ENCODE data around the gene ISM1.

ISM1 gene

GRCh38 chr20:13187899-13188298, 33.2 kb upstream of the ISM1 start:
- no peak for DNase-seq (ENCODE audit: low spot score)
- in situ Hi-C loops (cut with MboI; ENCODE audit: low sequenced_read_pairs, unreplicated experiment) = no loop called here
- TF ChIP-seq CTCF (IDR thresholded peaks at IDR 0.05; ENCODE audit: borderline replicate concordance, control extremely low read depth, extremely low read depth, insufficient read depth, missing control alignments) = no peak

DNA sequence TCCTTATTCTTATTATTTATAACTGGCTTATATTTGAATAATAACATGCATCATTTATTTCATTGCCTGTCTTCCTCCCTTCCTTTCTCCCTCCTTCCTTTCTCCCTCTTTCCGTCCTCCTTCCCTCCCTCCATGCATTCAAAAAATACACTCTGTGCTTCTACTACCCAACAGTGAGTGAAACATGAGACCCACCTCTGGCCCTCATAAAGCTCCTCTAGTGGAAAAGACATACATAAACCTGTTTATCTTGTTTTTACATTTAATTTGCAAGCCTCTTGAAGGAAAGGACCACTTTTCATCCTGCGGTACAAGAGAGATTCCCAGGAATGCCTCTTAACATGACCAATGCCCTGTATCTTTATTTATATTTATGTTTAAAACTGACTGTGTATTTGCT, 21.8 kb upstream of the ISM1 start:
- in situ Hi-C loops (cut with MboI; ENCODE audit: low sequenced_read_pairs, unreplicated experiment) = no loop called here
- DNase-seq (ENCODE audit: low spot score) = no peak

GRCh38 chr20:13200767-13201500, 20.1 kb upstream of the ISM1 start:
- no peak for TF ChIP-seq CTCF (IDR thresholded peaks at IDR 0.05; ENCODE audit: borderline replicate concordance, control extremely low read depth, extremely low read depth, insufficient read depth, missing control alignments)
- in situ Hi-C loops (cut with MboI; ENCODE audit: low sequenced_read_pairs, unreplicated experiment) = no loop called here
- no peak for DNase-seq (ENCODE audit: low spot score)

More for the DNA sequence above, 21.8 kb upstream of the ISM1 start:
- no peak for TF ChIP-seq CTCF (IDR thresholded peaks at IDR 0.05; ENCODE audit: borderline replicate concordance, control extremely low read depth, extremely low read depth, insufficient read depth, missing control alignments)

DNA sequence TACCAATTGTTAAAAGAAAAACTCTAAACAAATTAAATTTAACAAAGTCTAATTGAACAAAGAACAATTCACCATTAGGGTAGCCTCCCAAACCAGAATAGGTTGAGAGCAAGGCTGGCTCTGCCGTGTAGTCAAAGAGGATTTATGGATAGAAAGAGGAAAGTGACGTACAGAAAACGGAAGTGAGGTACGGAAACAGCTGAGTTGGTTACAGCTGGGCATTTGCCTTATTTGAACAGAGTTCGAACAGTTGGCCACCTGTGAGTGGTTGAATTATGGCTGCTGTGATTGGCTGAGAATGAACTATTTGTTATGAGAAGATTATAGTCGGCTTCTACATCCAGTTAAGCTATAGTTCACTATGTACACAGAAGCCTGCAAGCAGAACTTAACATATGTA, 18.5 kb upstream of the ISM1 start:
- no peak for DNase-seq (ENCODE audit: low spot score)
- TF ChIP-seq CTCF (IDR thresholded peaks at IDR 0.05; ENCODE audit: borderline replicate concordance, control extremely low read depth, extremely low read depth, insufficient read depth, missing control alignments) = no peak
- in situ Hi-C loops (cut with MboI; ENCODE audit: low sequenced_read_pairs, unreplicated experiment) = no loop called here

GRCh38 chr20:13205425-13205824, 15.6 kb upstream of the ISM1 start:
- DNase-seq (ENCODE audit: low spot score) = no peak
- in situ Hi-C loops (cut with MboI; ENCODE audit: low sequenced_read_pairs, unreplicated experiment) = no loop called here
- no peak for TF ChIP-seq CTCF (IDR thresholded peaks at IDR 0.05; ENCODE audit: borderline replicate concordance, control extremely low read depth, extremely low read depth, insufficient read depth, missing control alignments)

DNA sequence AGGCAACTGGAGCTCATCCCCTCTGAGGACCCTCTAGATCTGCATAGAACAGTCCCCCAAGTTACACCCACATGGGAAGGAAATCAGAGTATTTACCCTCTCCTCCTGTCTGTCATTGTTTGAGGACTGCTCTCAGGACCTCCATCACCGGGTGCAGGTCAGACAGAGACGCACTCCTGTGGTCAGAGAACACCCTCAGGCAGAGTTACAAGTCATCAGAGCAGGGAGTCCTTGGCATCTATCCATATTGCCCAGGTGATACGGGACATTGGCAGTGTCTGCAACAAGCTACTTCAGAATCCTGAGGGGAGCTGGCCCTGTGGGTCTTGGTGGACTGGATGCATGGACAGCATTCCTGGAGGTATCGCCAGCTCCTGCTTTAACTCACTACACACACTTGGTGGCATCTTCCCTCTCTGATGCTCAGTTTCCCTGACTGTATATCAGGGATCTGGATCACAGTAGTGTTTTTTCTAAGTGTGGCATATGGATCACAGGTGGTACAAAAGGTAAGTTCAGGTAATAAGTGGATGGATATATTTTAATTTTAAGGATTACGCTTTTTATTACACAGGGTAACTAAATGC, 15.1 kb upstream of the ISM1 start:
- in situ Hi-C loops (cut with MboI; ENCODE audit: low sequenced_read_pairs, unreplicated experiment) = no loop called here
- no peak for DNase-seq (ENCODE audit: low spot score)
- TF ChIP-seq CTCF (IDR thresholded peaks at IDR 0.05; ENCODE audit: borderline replicate concordance, control extremely low read depth, extremely low read depth, insufficient read depth, missing control alignments) = no peak

All from GM13976 (cell line).